Measurements from ENCODE around the gene PFKFB4. TPM values are rescaled to one million over a fixed set of nuclear protein-coding genes. Genes with fewer than 3 reads are reported as not detected.

PFKFB4 gene
- total RNA-seq, 1 experiment from 2014 or later, result 20.3 TPM

DNA sequence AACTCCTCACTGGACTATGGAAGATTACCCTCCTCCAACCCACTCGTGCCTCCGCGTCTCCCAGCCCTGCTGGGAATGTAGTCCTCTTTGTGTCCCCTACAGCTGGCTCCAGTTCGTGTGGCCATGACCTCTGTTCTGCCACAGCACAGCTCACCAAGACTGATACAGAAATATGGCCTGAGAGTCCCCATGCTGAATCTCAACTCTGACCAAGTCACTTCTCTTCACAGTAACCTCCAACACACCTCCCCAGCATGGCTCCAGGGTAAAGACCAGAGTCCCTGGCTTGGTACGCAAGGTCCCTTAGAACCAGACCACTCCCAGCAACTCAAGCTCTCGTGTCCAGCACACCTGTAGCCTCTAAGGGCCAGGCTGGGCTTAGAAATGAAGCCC lies 40.8 kb upstream of the PFKFB4 start:
- intact Hi-C loops (cut with micrococcal nuclease), result no loop called here
- ChIA-PET RAD21 (ENCODE audit: low non-redundant PET in 1 of 2, low total read pairs in 2 of 2, uncharacterized antibody in 2 of 2, unreplicated experiment in 2 of 2) (no interaction called here), POLR2A (no interaction called here), CTCF (interaction anchor here (1.7 kb wide), 1 partner anchor 38 kb away, joined by 6 read pairs; the partner anchor contains the start of gene SLC26A6)
- Histone ChIP-seq H3K9ac (ENCODE audit: low read length) (no peak overlapping the region), H4K20me1 (ENCODE audit: insufficient read depth) (no peaks in the 10 kb centered on the region), H3K27me3 (ENCODE audit: insufficient read depth, low read length) (no peaks in the 10 kb centered on the region), H2AFZ (ENCODE audit: low read depth, low read length, poor library complexity, severe bottlenecking) (no peak overlapping the region), H3K27ac (ENCODE audit: low read depth, low read length) (no peak overlapping the region), H3K9me2 (ENCODE audit: insufficient read depth) (no peaks in the 10 kb centered on the region), H3K4me1 (ENCODE audit: control insufficient read depth in 1 of 2, insufficient read depth in 2 of 2, low read length in 2 of 2) (peaks cover 11 to 21% of the 10 kb centered on the region in 2 experiments), H3K4me3 (replicated peaks in 1 of 2; ENCODE audit: low read depth in 1 of 2, low read length in 2 of 2) (no peak overlapping the region), H3K36me3 (ENCODE audit: control insufficient read depth in 1 of 2, insufficient read depth in 2 of 2, low read length in 2 of 2) (peaks cover 11 to 38% of the 10 kb centered on the region in 2 experiments), H3K79me2 (ENCODE audit: insufficient read depth, low read length) (no peaks in the 10 kb centered on the region), H3K4me2 (ENCODE audit: low read length) (no peak overlapping the region), H3K9me3 (ENCODE audit: control insufficient read depth in 1 of 2, insufficient read depth in 1 of 2, low read depth in 1 of 2, low read length in 2 of 2) (no peaks in the 10 kb centered on the region)
- ATAC-seq, result no peak
- no TSS peak for BruUV-seq (replicated peaks)
- no peak for DNase-seq (ENCODE audit: low read depth, low spot score)
- TF ChIP-seq JUND (IDR thresholded peaks at IDR 0.05), result no peak
- TF ChIP-seq SIN3A (IDR thresholded peaks at IDR 0.05; ENCODE audit: low read depth), result no peak
- TF ChIP-seq EZH2 (IDR thresholded peaks at IDR 0.05), result no peak
- TF ChIP-seq ELF1 (IDR thresholded peaks at IDR 0.05; ENCODE audit: borderline replicate concordance, low read depth), result no peak
- TF ChIP-seq, protein P1, sequence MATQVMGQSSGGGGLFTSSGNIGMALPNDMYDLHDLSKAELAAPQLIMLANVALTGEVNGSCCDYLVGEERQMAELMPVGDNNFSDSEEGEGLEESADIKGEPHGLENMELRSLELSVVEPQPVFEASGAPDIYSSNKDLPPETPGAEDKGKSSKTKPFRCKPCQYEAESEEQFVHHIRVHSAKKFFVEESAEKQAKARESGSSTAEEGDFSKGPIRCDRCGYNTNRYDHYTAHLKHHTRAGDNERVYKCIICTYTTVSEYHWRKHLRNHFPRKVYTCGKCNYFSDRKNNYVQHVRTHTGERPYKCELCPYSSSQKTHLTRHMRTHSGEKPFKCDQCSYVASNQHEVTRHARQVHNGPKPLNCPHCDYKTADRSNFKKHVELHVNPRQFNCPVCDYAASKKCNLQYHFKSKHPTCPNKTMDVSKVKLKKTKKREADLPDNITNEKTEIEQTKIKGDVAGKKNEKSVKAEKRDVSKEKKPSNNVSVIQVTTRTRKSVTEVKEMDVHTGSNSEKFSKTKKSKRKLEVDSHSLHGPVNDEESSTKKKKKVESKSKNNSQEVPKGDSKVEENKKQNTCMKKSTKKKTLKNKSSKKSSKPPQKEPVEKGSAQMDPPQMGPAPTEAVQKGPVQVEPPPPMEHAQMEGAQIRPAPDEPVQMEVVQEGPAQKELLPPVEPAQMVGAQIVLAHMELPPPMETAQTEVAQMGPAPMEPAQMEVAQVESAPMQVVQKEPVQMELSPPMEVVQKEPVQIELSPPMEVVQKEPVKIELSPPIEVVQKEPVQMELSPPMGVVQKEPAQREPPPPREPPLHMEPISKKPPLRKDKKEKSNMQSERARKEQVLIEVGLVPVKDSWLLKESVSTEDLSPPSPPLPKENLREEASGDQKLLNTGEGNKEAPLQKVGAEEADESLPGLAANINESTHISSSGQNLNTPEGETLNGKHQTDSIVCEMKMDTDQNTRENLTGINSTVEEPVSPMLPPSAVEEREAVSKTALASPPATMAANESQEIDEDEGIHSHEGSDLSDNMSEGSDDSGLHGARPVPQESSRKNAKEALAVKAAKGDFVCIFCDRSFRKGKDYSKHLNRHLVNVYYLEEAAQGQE (IDR thresholded peaks at IDR 0.05; ENCODE audit: low read depth), result no peak
- no peak for TF ChIP-seq SP1 (IDR thresholded peaks at IDR 0.05; ENCODE audit: low read depth)
- no peak for TF ChIP-seq TCF7L2 (IDR thresholded peaks at IDR 0.05; ENCODE audit: borderline replicate concordance, extremely low read depth, insufficient read depth, insufficient read length)
- no peak for TF ChIP-seq YY1 (IDR thresholded peaks at IDR 0.05; ENCODE audit: extremely low read depth, insufficient replicate concordance, low read depth, low read length)
- no peak for TF ChIP-seq EZH2phosphoT487 (IDR thresholded peaks at IDR 0.05; ENCODE audit: borderline replicate concordance)
- no peak for TF ChIP-seq EGR1 (IDR thresholded peaks at IDR 0.05; ENCODE audit: low read depth)
- TF ChIP-seq, protein P2, sequence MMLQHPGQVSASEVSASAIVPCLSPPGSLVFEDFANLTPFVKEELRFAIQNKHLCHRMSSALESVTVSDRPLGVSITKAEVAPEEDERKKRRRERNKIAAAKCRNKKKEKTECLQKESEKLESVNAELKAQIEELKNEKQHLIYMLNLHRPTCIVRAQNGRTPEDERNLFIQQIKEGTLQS (IDR thresholded peaks at IDR 0.05), result no peak
- TF ChIP-seq, protein P3, sequence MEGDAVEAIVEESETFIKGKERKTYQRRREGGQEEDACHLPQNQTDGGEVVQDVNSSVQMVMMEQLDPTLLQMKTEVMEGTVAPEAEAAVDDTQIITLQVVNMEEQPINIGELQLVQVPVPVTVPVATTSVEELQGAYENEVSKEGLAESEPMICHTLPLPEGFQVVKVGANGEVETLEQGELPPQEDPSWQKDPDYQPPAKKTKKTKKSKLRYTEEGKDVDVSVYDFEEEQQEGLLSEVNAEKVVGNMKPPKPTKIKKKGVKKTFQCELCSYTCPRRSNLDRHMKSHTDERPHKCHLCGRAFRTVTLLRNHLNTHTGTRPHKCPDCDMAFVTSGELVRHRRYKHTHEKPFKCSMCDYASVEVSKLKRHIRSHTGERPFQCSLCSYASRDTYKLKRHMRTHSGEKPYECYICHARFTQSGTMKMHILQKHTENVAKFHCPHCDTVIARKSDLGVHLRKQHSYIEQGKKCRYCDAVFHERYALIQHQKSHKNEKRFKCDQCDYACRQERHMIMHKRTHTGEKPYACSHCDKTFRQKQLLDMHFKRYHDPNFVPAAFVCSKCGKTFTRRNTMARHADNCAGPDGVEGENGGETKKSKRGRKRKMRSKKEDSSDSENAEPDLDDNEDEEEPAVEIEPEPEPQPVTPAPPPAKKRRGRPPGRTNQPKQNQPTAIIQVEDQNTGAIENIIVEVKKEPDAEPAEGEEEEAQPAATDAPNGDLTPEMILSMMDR (IDR thresholded peaks at IDR 0.05 in 2 of 3, conservative IDR thresholded peaks at IDR 0.05 in 1 of 3; ENCODE audit: borderline replicate concordance in 1 of 3, insufficient read depth in 1 of 3, low read depth in 2 of 3, low read length in 2 of 3), result no peak
- TF ChIP-seq ZNF274 (IDR thresholded peaks at IDR 0.05; ENCODE audit: low read depth, low read length), result no peak
- TF ChIP-seq CBX3 (IDR thresholded peaks at IDR 0.05; ENCODE audit: low read depth), result no peak
- TF ChIP-seq, protein P4, sequence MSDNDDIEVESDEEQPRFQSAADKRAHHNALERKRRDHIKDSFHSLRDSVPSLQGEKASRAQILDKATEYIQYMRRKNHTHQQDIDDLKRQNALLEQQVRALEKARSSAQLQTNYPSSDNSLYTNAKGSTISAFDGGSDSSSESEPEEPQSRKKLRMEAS (IDR thresholded peaks at IDR 0.05), result no peak
- TF ChIP-seq RAD21 (IDR thresholded peaks at IDR 0.05; ENCODE audit: low read depth), result no peak
